ENCODE results near the gene ILF3.
"Not testable (repeated sequence)": the region's sequence is repeated elsewhere in the genome, so short reads cannot be mapped to it uniquely, and the experiment has no call there.

ILF3 gene

GRCh38 chr19:10643172-10643967 is 10.8 kb upstream of the ILF3 start:
- no peak for DNase-seq

GRCh38 chr19:10643968-10644259 is 10.2 kb upstream of the ILF3 start:
- DNase-seq: no peak

- DNase-seq: peak; percentile 86
Observed at GRCh38 chr19:10644260-10645007, 9.7 kb upstream of the ILF3 start.

GRCh38 chr19:10646456-10647159 is 7.5 kb upstream of the ILF3 start:
- no peak for DNase-seq

- no peak for DNase-seq
Observed at GRCh38 chr19:10648360-10648759, 5.8 kb upstream of the ILF3 start.

- no peak for DNase-seq
Observed at GRCh38 chr19:10651851-10652250, 2.3 kb upstream of the ILF3 start.

GRCh38 chr19:10653482-10653731 is 739 bp upstream of the ILF3 start:
- no peak for DNase-seq

- peak; percentile 73 for DNase-seq
Observed at GRCh38 chr19:10654610-10655456, 687 bp downstream of the ILF3 start.

- no peak for DNase-seq
Observed at GRCh38 chr19:10655457-10656312, 1.5 kb downstream of the ILF3 start.

- DNase-seq: no peak
Observed at GRCh38 chr19:10660346-10660745, 6.2 kb downstream of the ILF3 start.

GRCh38 chr19:10661946-10662345 is 7.8 kb downstream of the ILF3 start:
- no peak for DNase-seq

- no peak for DNase-seq
Observed at GRCh38 chr19:10662384-10663251, 8.5 kb downstream of the ILF3 start.

GRCh38 chr19:10663252-10663563 is 9.1 kb downstream of the ILF3 start:
- DNase-seq: not testable (repeated sequence)

GRCh38 chr19:10667867-10668266 is 13.7 kb downstream of the ILF3 start:
- DNase-seq: no peak

GRCh38 chr19:10669246-10669645 is 15.1 kb downstream of the ILF3 start:
- no peak for DNase-seq

GRCh38 chr19:10670182-10670581 is 16.0 kb downstream of the ILF3 start:
- no peak for DNase-seq

- DNase-seq: no peak
Observed at GRCh38 chr19:10670876-10671804, 17.0 kb downstream of the ILF3 start.

- DNase-seq: not testable (repeated sequence)
Observed at GRCh38 chr19:10671922-10672321, 17.8 kb downstream of the ILF3 start.

- not testable (repeated sequence) for DNase-seq
Observed at GRCh38 chr19:10675214-10675613, 21.1 kb downstream of the ILF3 start.

GRCh38 chr19:10677751-10678150 is 23.6 kb downstream of the ILF3 start:
- DNase-seq: no peak

Measured in CD4-positive, alpha-beta T cell treated with Interleukin-21 for 1 hour (primary cell).